Fibroblast of lung (primary cell): ENCODE results near the gene PSMB2. TPM values are rescaled to one million over a fixed set of nuclear protein-coding genes. Genes with fewer than 3 reads are reported as not detected.

ENCODE experiments used
- DNase-seq, 2 donors: peaks; one replicate each; pipeline versions ENCODE4 v3.0.0 to v3.0.0-alpha.2; 2010; ENCODE audit warnings: low read depth in 2 of 2
- H2AFZ ChIP-seq: 2 replicates; pipeline ENCODE4 v1.5.1; 2012; ENCODE audit warnings: low read length, control low read depth, inconsistent platforms
- H3K27ac ChIP-seq: 2 replicates; pipeline ENCODE4 v1.5.1; 2011; ENCODE audit warnings: low read length, control low read depth; ENCODE audit not compliant: insufficient read depth
- H3K27me3 ChIP-seq: 2 replicates; pipeline ENCODE4 v1.5.1; 2011; ENCODE audit warnings: mild to moderate bottlenecking, low read length; ENCODE audit not compliant: control insufficient read depth, insufficient read depth
- H3K36me3 ChIP-seq: 2 replicates; pipeline ENCODE4 v1.5.1; 2011; ENCODE audit warnings: low read length; ENCODE audit not compliant: control insufficient read depth, insufficient read depth
- H3K4me1 ChIP-seq: 2 replicates; pipeline ENCODE4 v1.5.1; 2011; ENCODE audit warnings: low read length; ENCODE audit not compliant: control insufficient read depth, insufficient read depth; ENCODE audit errors: extremely low read depth
- H3K4me2 ChIP-seq: 2 replicates; pipeline ENCODE4 v1.5.1; 2011; ENCODE audit warnings: low read length, control low read depth; ENCODE audit not compliant: insufficient read depth; ENCODE audit errors: extremely low read depth
- H3K4me3 ChIP-seq, 4 experiments: fragments of 200-600 bp in 1 of 4; sonication (generic) in 1 of 4; replicated peaks in 1 of 4; 2 replicates each; pipeline ENCODE4 v1.5.1; 2011 to 2016; ENCODE audit warnings: low read length in 4 of 4, low read depth in 3 of 4, mild to moderate bottlenecking in 3 of 4, control low read depth in 2 of 4, inconsistent platforms in 1 of 4, mixed read lengths in 1 of 4; ENCODE audit not compliant: insufficient read depth in 1 of 4; ENCODE audit errors: control extremely low read depth in 1 of 4
- H3K79me2 ChIP-seq: 2 replicates; pipeline ENCODE4 v1.5.1; 2012; ENCODE audit warnings: mild to moderate bottlenecking, low read length, inconsistent platforms; ENCODE audit not compliant: control insufficient read depth, insufficient read depth
- H3K9ac ChIP-seq: 2 replicates; pipeline ENCODE4 v1.5.1; 2011; ENCODE audit warnings: mild to moderate bottlenecking, low read length, control low read depth; ENCODE audit not compliant: insufficient read depth
- H3K9me3 ChIP-seq: 2 replicates; pipeline ENCODE4 v1.5.1; 2012; ENCODE audit warnings: low read depth, low read length; ENCODE audit not compliant: control insufficient read depth, insufficient read depth
- H4K20me1 ChIP-seq: 2 replicates; pipeline ENCODE4 v1.5.1; 2011; ENCODE audit warnings: low read length; ENCODE audit not compliant: control insufficient read depth, insufficient read depth; ENCODE audit errors: extremely low read depth
- EZH2 ChIP-seq: IDR thresholded peaks from 2 replicates; pipeline ENCODE4 v1.5.1; 2012; ENCODE audit warnings: low read length, control low read depth, mild to moderate bottlenecking; ENCODE audit errors: missing control alignments
- polyA plus RNA-seq, 2 donors: library from polyadenylated mRNA; depleted of rRNA in 1 of 2; stranded (reverse) in 1 of 2; unstranded in 1 of 2; fragments of >200 nt; gene quantifications; 2 replicates each; pipeline ENCODE4 v1.2.1, GENCODE V29; 2011 to 2012; ENCODE audit warnings: missing spikeins in 1 of 2
- total RNA-seq: library from RNA; depleted of rRNA; stranded (reverse); fragments of >200 nt; gene quantifications from 2 replicates; pipeline ENCODE4 v1.2.1, GENCODE V29; 2014
- TF ChIP-seq, protein P1 (sequence below), 2 donors: IDR thresholded peaks in 1 of 2; conservative IDR thresholded peaks in 1 of 2; 1 replicate in 1 of 2; 2 replicates in 1 of 2; pipeline ENCODE4 v1.5.1; 2011 to 2012; ENCODE audit warnings: low read length in 2 of 2, control low read depth in 1 of 2, inconsistent platforms in 1 of 2, low read depth in 1 of 2, mild to moderate bottlenecking in 1 of 2

Gene PSMB2
- total and polyA plus RNA-seq, 2 donors (not counting 1 experiment from before 2014, with no cell fraction given) = 18.3 to 66.8 TPM

GRCh38 chr1:35567947-35568558 lies 73.3 kb downstream of the PSMB2 start:
- Histone ChIP-seq H3K4me3 (no peak overlapping the region), H3K27ac (no peak overlapping the region), H2AFZ (no peak overlapping the region), H3K27me3 (peaks cover 6% of the 10 kb centered on the region), H3K36me3 (peaks cover 17% of the 10 kb centered on the region), H3K9ac (no peak overlapping the region), H3K79me2 (no peaks in the 10 kb centered on the region), H3K4me2 (no peak overlapping the region), H3K4me1 (no peaks in the 10 kb centered on the region), H3K9me3 (no peaks in the 10 kb centered on the region), H4K20me1 (no peaks in the 10 kb centered on the region)
- no peak for DNase-seq
- TF ChIP-seq, protein P1, sequence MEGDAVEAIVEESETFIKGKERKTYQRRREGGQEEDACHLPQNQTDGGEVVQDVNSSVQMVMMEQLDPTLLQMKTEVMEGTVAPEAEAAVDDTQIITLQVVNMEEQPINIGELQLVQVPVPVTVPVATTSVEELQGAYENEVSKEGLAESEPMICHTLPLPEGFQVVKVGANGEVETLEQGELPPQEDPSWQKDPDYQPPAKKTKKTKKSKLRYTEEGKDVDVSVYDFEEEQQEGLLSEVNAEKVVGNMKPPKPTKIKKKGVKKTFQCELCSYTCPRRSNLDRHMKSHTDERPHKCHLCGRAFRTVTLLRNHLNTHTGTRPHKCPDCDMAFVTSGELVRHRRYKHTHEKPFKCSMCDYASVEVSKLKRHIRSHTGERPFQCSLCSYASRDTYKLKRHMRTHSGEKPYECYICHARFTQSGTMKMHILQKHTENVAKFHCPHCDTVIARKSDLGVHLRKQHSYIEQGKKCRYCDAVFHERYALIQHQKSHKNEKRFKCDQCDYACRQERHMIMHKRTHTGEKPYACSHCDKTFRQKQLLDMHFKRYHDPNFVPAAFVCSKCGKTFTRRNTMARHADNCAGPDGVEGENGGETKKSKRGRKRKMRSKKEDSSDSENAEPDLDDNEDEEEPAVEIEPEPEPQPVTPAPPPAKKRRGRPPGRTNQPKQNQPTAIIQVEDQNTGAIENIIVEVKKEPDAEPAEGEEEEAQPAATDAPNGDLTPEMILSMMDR (conservative IDR thresholded peaks at IDR 0.05 in 1 of 2, IDR thresholded peaks at IDR 0.05 in 1 of 2; ENCODE audit: low read depth in 1 of 2, low read length in 2 of 2) = no peak
- no peak for TF ChIP-seq EZH2

DNA sequence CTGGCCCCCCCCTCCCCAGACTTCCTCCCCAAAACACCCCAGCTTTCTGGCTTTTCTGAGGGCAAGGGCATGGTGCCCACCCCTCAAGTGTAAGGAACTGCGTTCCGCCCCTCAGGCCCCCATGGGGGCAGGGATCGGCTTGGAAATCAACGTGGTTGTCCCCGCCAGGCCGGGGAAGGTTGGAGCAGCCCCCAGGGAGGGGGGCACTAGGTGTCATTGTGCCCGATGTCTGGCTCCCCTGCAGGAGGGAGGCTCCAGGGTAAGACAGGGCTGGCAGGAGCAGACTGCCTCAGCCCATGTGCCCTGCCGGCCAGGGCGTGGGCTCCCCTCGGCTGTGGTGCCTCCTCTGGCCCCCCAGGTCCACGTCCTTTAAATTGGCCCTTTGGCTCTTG lies 75.6 kb downstream of the PSMB2 start:
- H4K20me1 ChIP-seq = no peaks in the 10 kb centered on the region
- no peak for DNase-seq
- H3K4me2 ChIP-seq = no peak overlapping the region
- H3K27me3 ChIP-seq = no peaks in the 10 kb centered on the region
- H3K9me3 ChIP-seq = no peaks in the 10 kb centered on the region
- no peak overlapping the region for H3K4me3 ChIP-seq
- H3K4me1 ChIP-seq = no peaks in the 10 kb centered on the region
- no peak overlapping the region for H2AFZ ChIP-seq
- TF ChIP-seq EZH2 = no peak
- TF ChIP-seq, protein P1 (conservative IDR thresholded peaks at IDR 0.05 in 1 of 2, IDR thresholded peaks at IDR 0.05 in 1 of 2; ENCODE audit: low read depth in 1 of 2, low read length in 2 of 2) = no peak
- no peak overlapping the region for H3K27ac ChIP-seq
- no peak overlapping the region for H3K9ac ChIP-seq
- no peaks in the 10 kb centered on the region for H3K79me2 ChIP-seq
- H3K36me3 ChIP-seq = peaks cover 27% of the 10 kb centered on the region

DNA sequence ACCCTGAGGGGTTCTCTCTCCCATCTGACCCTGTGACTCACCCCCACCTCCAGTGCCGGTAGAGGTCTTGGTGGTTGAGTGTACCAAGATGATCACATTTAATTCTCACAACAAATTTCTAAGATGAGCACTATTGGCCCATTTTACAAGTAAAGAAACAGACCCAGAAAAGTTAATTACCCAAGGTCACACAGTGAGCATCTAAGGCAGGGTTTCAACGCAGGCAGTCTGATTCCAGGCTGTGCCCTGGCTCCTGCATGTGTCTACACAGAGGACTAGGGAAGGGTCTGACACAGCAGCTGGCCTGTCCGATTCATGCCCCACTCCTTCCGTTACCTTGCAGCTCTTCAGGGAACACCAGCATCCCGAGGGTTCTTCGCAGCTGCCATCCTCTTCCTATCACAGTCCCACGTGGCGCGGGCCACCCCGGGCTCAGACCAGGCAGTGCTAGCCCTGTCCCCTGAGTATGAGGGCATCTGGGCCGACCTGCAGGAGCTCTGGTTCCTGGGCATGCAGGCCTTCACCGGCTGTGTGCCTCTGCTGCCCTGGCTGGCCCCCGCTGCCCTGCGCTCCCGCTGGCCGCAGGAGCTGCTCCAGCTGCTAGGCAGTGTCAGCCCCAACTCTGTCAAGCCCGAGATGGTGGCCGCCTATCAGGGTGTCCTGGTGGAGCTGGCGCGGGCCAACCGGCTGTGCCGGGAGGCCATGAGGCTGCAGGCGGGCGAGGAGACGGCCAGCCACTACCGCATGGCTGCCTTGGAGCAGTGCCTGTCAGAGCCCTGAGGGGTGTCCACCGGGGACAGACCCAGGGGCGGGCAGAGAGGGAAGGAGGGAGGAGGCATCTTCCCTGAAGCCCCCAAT lies 76.2 kb downstream of the PSMB2 start:
- no peak for TF ChIP-seq EZH2
- TF ChIP-seq, protein P1 (conservative IDR thresholded peaks at IDR 0.05 in 1 of 2, IDR thresholded peaks at IDR 0.05 in 1 of 2; ENCODE audit: low read depth in 1 of 2, low read length in 2 of 2) = no peak
- H3K79me2 ChIP-seq = no peaks in the 10 kb centered on the region
- no peak overlapping the region for H3K4me3 ChIP-seq
- H3K27ac ChIP-seq = no peak overlapping the region
- H3K4me1 ChIP-seq = no peaks in the 10 kb centered on the region
- H3K27me3 ChIP-seq = no peaks in the 10 kb centered on the region
- no peaks in the 10 kb centered on the region for H3K9me3 ChIP-seq
- H3K4me2 ChIP-seq = no peak overlapping the region
- peaks cover 28% of the 10 kb centered on the region for H3K36me3 ChIP-seq
- no peak overlapping the region for H3K9ac ChIP-seq
- H2AFZ ChIP-seq = no peak overlapping the region
- no peak for DNase-seq
- H4K20me1 ChIP-seq = no peaks in the 10 kb centered on the region
